Measurements from ENCODE around the gene MYBPC2. TPM values are rescaled to one million over a fixed set of nuclear protein-coding genes. Genes with fewer than 3 reads are reported as not detected.

Gene MYBPC2
- total and polyA plus RNA-seq, 7 donors: 0.95 TPM; not detected in 6

DNA sequence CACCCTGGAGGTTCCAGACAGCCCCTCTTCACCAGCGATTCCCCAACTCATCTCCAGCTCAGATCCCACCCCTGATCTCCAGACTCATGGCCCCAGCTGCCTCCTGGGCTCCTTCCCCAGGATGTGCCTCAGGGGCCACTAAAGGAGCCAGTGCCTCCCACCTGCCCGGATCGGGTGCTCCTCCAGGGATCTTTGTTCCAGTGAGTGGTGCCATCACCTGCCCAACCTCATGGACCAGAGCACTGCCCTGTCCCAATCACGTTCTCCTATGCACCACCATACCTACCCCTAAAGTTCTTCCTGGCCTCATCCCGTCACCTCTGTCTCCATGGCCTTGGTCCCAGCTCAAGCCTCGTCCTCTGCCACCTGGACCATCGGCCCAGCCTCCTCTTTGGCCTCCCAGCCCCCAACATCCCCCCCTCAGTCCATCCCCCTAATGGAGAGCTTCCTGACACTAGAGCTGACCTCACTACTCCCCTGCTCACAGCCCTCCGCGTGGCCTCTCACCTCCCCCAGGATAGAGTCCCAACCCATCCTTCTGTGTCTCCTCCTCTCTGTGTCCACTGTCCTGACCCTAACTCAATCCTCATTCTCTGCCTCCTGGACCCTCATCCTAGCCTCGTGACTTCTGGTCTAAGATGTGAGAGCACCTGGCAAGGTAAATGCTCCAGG, 52.7 kb downstream of the MYBPC2 start:
- Histone ChIP-seq H3K9me3 (no peaks in the 10 kb centered on the region), H3K4me3 (no peak overlapping the region), H3K36me3 (peaks cover 5 to 45% (median 13%) of the 10 kb centered on the region in 4 donors), H3K4me1 (no peaks in the 10 kb centered on the region), H3K27ac (no peak overlapping the region), H3K27me3 (peaks cover 8 to 45% (median 31%) of the 10 kb centered on the region in 3 donors)
- intact Hi-C loops (cut with DNase I): no loop called here
- 90 to 94% methylated on average over 10 of the region's 10 CpGs for WGBS, 2 donors
- TF ChIP-seq POLR2A (IDR thresholded peaks at IDR 0.05) (no peak), POLR2AphosphoS5 (IDR thresholded peaks at IDR 0.05) (no peak), EP300 (IDR thresholded peaks at IDR 0.05) (no peak)
- TF ChIP-seq, protein P1, sequence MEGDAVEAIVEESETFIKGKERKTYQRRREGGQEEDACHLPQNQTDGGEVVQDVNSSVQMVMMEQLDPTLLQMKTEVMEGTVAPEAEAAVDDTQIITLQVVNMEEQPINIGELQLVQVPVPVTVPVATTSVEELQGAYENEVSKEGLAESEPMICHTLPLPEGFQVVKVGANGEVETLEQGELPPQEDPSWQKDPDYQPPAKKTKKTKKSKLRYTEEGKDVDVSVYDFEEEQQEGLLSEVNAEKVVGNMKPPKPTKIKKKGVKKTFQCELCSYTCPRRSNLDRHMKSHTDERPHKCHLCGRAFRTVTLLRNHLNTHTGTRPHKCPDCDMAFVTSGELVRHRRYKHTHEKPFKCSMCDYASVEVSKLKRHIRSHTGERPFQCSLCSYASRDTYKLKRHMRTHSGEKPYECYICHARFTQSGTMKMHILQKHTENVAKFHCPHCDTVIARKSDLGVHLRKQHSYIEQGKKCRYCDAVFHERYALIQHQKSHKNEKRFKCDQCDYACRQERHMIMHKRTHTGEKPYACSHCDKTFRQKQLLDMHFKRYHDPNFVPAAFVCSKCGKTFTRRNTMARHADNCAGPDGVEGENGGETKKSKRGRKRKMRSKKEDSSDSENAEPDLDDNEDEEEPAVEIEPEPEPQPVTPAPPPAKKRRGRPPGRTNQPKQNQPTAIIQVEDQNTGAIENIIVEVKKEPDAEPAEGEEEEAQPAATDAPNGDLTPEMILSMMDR (IDR thresholded peaks at IDR 0.05): no peak
- DNase-seq: no peak

DNA sequence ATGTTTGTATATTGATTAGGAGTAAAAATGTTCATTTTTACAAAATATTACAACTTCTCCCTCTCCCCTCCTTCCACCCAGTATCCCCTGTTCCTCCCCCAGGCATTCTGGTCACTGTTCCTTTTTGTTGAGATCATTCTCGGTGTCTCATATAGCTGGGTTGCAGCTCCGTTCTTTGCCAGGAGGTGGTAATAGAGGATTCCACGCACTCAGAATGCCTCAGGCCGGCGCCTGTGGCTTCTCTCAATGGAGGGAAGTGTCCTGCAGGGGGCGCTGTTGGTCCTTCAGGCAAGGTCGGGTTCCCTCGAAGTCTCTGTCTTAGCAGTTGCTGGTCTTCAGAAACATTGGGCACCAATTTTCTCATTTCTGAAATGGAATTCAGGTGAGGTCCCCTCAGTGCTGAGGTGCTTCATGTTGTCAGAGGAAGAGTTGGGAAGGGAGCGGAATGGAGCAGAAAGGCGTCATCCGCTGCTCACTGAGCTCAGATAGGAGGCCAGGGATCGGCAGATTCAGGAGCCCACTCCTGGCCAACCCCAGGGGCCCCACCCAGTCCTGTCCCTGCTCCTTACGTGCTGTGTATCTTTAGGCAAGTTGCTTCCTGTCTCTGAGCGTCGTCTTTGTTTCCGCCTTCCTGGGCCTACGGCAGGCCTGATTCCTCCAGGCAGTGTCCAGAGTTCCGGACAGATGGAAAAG, 54.3 kb downstream of the MYBPC2 start:
- Histone ChIP-seq H3K9me3 (no peaks in the 10 kb centered on the region), H3K4me1 (no peaks in the 10 kb centered on the region), H3K4me3 (no peak overlapping the region), H3K27me3 (peaks cover 13 to 59% (median 41%) of the 10 kb centered on the region in 3 donors), H3K27ac (no peak overlapping the region), H3K36me3 (peaks cover 0 to 32% (median 0%) of the 10 kb centered on the region in 4 donors)
- 78 to 86% methylated on average over 18 of the region's 18 CpGs for WGBS, 2 donors
- DNase-seq: no peak
- no peak for TF ChIP-seq POLR2A (IDR thresholded peaks at IDR 0.05)
- TF ChIP-seq, protein P1 (IDR thresholded peaks at IDR 0.05): peak in 1 of 4 experiments; percentile 26
- intact Hi-C loops (cut with DNase I): no loop called here

DNA sequence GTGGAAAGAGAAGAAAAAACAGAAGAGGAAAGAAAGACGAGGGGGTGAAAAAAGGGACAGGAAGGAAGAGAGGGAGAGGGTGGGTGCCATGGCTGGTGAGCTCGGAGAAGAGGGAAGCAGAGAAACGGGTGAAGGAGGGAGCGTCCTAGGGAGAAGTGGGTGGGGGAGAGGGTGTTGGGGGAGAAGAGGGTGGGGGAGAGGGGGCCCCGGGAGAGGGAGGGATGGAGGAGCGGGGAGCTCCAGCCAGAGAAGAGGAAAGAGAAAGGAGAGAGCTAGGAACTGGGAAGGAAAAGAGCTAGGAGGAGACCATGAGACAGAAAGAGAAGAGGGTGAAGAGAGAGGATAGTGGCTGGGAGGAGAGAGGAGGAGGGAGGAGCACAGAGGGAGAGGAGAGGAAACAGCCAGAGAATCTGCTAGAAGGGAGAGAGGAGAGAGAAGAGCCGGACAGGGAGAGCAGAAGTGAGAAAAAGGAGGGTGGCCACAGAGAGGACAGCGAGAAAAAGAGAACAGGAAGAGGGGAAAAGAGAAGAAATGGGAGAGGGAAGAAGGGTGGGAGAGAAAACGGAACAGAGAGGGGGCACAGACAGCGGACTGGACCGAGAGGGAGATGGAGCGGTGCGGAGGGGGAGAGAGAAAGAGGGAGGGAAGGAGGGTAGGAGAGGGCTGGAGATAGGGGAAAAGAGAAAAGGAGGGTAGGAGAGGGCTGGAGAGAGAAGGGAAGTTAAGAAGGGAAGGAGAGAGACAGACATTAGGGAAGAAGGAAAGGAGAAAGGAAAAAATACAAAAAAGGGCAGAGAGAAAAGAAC, 55.9 kb downstream of the MYBPC2 start:
- Histone ChIP-seq H3K9me3 (no peaks in the 10 kb centered on the region), H3K27me3 (peaks cover 13 to 60% (median 41%) of the 10 kb centered on the region in 3 donors), H3K27ac (no peak overlapping the region), H3K36me3 (peaks cover 0 to 15% (median 0%) of the 10 kb centered on the region in 4 donors), H3K4me1 (no peaks in the 10 kb centered on the region), H3K4me3 (no peak overlapping the region)
- no peak for TF ChIP-seq POLR2AphosphoS5 (IDR thresholded peaks at IDR 0.05)
- no peak for TF ChIP-seq POLR2A (IDR thresholded peaks at IDR 0.05)
- TF ChIP-seq, protein P1 (IDR thresholded peaks at IDR 0.05): no peak
- no peak for TF ChIP-seq EP300 (IDR thresholded peaks at IDR 0.05)
- 39 to 69% methylated on average over 13 of the region's 13 CpGs for WGBS, 2 donors
- peak; percentile 27 for DNase-seq
- intact Hi-C loops (cut with DNase I): no loop called here

DNA sequence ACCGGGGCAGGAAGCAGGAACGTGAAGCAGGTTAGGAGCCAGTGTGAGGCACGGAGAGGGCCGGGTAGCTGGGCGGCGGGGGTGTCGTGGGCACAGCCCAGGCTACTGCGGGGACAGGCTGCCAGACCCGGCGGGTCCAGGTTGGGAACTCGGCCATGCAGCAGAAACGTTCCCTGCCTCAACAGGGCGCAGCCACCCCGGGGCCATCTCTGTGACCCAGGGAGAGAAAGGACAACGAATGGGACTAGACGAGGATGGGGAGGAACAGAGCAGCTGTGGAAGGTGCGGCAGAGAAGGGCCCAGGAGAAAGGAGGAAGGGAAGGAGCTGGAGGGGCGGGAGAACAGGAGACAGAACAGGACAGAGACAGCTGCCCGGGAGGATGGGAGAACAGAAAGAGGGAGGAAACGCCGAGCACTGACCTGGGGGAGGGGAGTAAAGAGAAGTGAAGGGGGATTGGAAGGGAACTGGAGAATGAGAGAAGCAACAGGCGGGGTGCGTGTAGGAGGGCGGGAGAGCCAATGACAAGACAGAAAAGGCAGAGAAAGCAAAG, 56.8 kb downstream of the MYBPC2 start:
- Histone ChIP-seq H3K4me3 (no peak overlapping the region), H3K4me1 (no peaks in the 10 kb centered on the region), H3K27ac (no peak overlapping the region), H3K27me3 (peaks cover 13 to 60% (median 41%) of the 10 kb centered on the region in 3 donors), H3K36me3 (peaks cover 0 to 13% (median 0%) of the 10 kb centered on the region in 4 donors), H3K9me3 (no peaks in the 10 kb centered on the region)
- intact Hi-C loops (cut with DNase I): no loop called here
- TF ChIP-seq EP300 (IDR thresholded peaks at IDR 0.05) (no peak), POLR2A (IDR thresholded peaks at IDR 0.05) (no peak), POLR2AphosphoS5 (IDR thresholded peaks at IDR 0.05) (no peak)
- TF ChIP-seq, protein P1 (IDR thresholded peaks at IDR 0.05): no peak
- WGBS, 2 donors: 66 to 82% methylated on average over 24 of the region's 24 CpGs
- peak; percentile 56 for DNase-seq

Data from sigmoid colon (tissue), 7 donors.